HFF-Myc (cell line): ENCODE measurements around the gene KCNH8.

Experiments
- DNase-seq: peaks from one replicate; pipeline ENCODE4 v3.0.0-alpha.2; 2011; ENCODE audit warnings: low read depth; ENCODE audit errors: extremely low read depth
- H3K4me3 ChIP-seq: replicated peaks from 2 replicates; pipeline ENCODE4 v1.5.1; 2011; ENCODE audit warnings: low read depth, mild to moderate bottlenecking, control low read depth, low read length
- CTCF ChIP-seq: IDR thresholded peaks from 2 replicates; pipeline ENCODE4 v1.5.1; 2012; ENCODE audit warnings: mild to moderate bottlenecking, low read depth, low read length, control low read depth; ENCODE audit errors: missing control alignments

Gene KCNH8

GRCh38 chr3:19248767-19249166, 100.5 kb downstream of the KCNH8 start:
- H3K4me3 ChIP-seq, result no peak overlapping the region
- no peak for TF ChIP-seq CTCF
- no peak for DNase-seq

- no peak for TF ChIP-seq CTCF
- H3K4me3 ChIP-seq, result no peak overlapping the region
- no peak for DNase-seq
These were observed 102.8 kb downstream of the KCNH8 start for GRCh38 chr3:19250959-19251610.

GRCh38 chr3:19254189-19254588, 105.9 kb downstream of the KCNH8 start:
- DNase-seq, result no peak
- TF ChIP-seq CTCF, result no peak
- H3K4me3 ChIP-seq, result no peak overlapping the region

- DNase-seq, result no peak
- no peak for TF ChIP-seq CTCF
- H3K4me3 ChIP-seq, result no peak overlapping the region
These were observed 106.6 kb downstream of the KCNH8 start for GRCh38 chr3:19254784-19255338.

- DNase-seq, result no peak
- no peak overlapping the region for H3K4me3 ChIP-seq
- no peak for TF ChIP-seq CTCF
These were observed 108.0 kb downstream of the KCNH8 start for GRCh38 chr3:19256313-19256712.

- no peak overlapping the region for H3K4me3 ChIP-seq
- TF ChIP-seq CTCF, result no peak
- no peak for DNase-seq
These were observed 115.3 kb downstream of the KCNH8 start for GRCh38 chr3:19263606-19264005.

GRCh38 chr3:19264424-19264823, 116.1 kb downstream of the KCNH8 start:
- no peak overlapping the region for H3K4me3 ChIP-seq
- no peak for TF ChIP-seq CTCF
- DNase-seq, result no peak
